Amniotic epithelial cell (primary cell): ENCODE data around the gene PRDM16.

Experiments
- DNase-seq: peaks from one replicate; pipeline ENCODE4 v3.0.0-alpha.2; 2010; ENCODE audit warnings: low read depth

PRDM16 gene

GRCh38 chr1:3103967-3104677 lies 35.1 kb downstream of the PRDM16 start:
- DNase-seq, result no peak

GRCh38 chr1:3105167-3105863 lies 36.3 kb downstream of the PRDM16 start:
- no peak for DNase-seq

- DNase-seq, result no peak
Observed at GRCh38 chr1:3106216-3106615, 37.2 kb downstream of the PRDM16 start.

DNA sequence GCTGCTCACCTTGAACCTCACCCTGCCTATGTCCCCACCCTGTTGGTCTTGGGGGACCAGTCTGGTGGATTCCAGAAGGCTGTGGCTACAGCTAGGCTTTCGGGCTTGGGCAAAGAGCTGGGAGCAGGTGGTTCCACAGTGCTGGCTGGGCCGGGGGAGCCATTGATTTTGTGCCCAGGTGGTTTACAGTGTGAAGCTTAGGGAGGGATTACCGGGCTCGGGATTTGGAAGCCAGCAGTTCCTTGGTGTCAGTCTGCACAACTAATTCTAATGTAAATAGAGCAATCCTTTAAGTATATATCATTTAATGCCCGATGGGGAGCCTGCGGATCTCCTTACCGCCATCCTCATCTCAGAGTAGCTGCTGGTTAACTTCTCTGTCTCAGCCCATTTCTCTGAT lies 38.2 kb downstream of the PRDM16 start:
- DNase-seq, result no peak

DNA sequence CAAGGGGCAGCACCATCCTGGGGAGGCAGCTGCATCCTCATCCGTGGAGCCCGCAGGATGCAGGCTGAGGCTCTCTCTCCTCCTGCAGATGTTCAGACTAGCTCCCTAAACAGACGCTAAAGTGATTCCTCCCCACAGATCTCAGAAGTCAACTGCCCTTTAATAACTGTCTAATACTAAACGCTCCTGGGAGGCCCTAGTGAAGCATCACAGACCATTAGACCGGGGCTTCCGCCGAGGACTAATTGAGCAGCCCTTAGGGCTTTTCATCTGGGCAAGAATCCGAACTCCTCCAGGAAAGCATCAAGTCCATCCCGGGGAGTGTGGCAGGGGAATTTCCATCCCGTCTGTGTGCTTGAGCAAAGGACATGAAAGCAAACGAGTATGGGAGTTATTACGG lies 40.4 kb downstream of the PRDM16 start:
- no peak for DNase-seq

- DNase-seq, result no peak
Observed at GRCh38 chr1:3111348-3112021, 42.5 kb downstream of the PRDM16 start.

DNA sequence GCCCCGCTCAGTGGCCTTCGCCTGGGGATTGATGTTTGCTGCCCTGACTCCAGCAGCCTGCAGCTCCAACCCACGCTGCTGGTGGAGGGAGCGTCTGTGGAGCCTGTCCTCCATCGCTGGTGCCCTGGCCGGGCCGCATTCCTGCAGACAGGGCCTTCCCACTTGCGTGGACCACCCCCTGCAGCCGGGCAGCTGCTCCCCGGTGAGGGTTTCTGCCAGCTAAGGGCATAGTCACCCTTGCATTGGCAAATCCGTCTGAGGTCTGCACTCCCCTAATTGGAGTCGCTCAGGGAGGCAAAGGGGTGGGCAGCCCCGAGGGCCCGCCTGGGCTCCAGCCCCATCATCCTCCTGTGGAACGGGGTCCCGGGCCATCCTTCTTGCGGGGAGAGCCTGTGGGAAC lies 43.5 kb downstream of the PRDM16 start:
- no peak for DNase-seq

GRCh38 chr1:3113047-3113740 lies 44.2 kb downstream of the PRDM16 start:
- no peak for DNase-seq

DNA sequence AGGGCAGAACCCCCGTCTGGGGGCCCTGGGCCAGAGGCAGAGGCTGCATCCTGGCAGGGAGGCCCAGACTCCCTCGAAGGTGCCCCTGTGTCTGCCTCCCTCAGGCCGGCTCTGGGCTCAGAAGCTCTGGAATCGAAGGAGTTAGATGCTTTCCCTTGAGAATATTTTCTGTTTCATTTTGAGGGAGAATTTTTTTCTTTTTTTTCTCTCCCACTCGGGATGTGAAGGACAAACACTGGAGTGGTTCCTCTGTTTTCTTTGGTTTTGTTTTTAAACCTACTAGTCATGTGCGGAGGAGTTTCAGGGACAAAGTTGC lies 44.7 kb downstream of the PRDM16 start:
- DNase-seq, result no peak

DNA sequence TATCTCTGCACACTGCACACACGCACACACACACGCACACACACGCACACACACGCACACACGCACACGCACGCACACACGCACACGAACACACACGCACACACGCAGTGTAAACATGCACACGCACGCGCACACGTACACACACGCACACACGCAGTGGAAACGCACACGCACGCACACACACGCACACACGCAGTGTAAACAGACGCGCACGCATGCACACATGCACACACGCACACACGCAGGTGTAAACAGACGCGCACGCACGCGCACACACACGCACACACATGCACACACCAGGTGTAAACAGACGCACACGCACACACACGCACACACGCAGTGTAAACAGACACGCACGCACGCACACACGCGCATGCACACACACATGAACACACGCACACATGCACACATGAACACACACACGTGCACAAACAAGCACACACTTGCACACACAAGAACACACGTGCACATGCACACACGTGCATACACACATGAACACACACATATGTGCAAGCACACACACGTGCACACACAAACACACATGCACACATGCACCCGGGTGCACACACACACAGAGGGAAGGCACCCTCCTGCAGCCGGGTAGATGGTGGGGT lies 45.2 kb downstream of the PRDM16 start:
- DNase-seq, result no peak

- DNase-seq, result no peak
Observed at GRCh38 chr1:3114846-3115245, 45.8 kb downstream of the PRDM16 start.

- DNase-seq, result no peak
Observed at GRCh38 chr1:3115275-3116149, 46.5 kb downstream of the PRDM16 start.

GRCh38 chr1:3116150-3116510 lies 47.1 kb downstream of the PRDM16 start:
- no peak for DNase-seq

- no peak for DNase-seq
Observed at GRCh38 chr1:3116560-3116959, 47.6 kb downstream of the PRDM16 start.

GRCh38 chr1:3117879-3118278 lies 48.9 kb downstream of the PRDM16 start:
- no peak for DNase-seq

DNA sequence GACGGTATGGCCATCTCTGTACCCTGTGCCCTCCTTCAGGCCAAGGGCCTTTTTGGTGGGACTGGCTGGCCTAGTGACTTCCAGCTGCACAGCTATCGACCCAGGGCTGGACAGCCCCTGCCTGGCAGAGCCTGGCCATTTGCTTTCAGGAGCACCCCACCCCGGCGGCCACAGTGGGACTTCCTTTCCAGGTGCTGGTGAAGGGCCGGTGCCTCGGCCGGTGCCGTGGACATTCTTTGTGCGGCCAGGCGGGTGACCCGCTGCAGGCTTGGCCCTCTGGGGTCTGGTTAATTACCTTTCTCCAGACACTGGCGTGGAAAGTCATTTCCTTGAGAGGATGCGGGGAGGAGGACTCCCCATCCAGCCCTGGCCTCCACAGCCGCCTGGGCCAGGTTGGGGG lies 50.1 kb downstream of the PRDM16 start:
- no peak for DNase-seq

- no peak for DNase-seq
Observed at GRCh38 chr1:3119725-3120124, 50.7 kb downstream of the PRDM16 start.

DNA sequence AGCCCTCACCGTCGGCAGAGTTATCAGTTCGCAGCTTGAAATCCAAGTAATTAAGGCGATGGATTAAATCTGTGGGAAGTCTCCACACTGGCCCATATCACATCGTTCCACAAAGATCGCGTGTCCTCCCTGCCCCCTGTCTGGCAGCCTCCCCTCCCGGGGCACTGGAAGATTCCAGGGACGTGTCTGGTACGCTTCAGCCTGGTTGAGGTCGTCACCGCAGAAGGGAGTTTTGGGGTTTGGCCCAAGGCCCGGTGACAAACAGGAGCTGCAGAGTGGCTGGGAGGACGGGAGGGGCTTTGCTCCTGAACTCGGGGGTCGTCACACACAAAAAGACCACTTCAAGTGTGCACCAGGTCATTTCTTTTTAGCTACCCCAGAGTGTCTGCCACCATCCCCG lies 51.1 kb downstream of the PRDM16 start:
- DNase-seq, result no peak

- no peak for DNase-seq
Observed at GRCh38 chr1:3120994-3121393, 52.0 kb downstream of the PRDM16 start.

GRCh38 chr1:3121401-3122210 lies 52.6 kb downstream of the PRDM16 start:
- DNase-seq, result no peak

DNA sequence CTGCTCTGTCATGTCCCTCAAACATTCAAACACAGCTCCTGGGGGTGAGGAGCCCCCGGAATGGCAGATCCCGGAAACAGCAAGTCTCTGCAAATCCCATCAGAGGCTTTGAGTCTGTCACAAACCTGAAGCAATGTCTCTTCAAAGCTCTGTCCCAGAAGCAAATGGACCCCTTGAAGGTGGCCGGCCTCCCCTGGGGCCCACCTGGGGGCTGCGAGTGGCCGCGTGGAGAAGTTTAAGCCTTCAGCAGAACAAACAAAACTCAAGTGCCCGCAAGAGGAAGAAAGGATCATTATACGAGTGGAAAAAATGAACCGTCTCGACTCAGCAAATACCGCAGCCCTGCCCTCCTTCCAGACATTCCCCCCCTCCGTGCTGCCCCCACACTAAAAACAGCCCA lies 53.3 kb downstream of the PRDM16 start:
- DNase-seq, result no peak
